Measurements from ENCODE around the gene SMIM15. TPM values are rescaled to one million over a fixed set of nuclear protein-coding genes. Genes with fewer than 3 reads are reported as not detected.

SMIM15 gene
- total RNA-seq, 2 experiments from 2014 or later = 46.2 to 50.5 TPM

- Mint-ChIP-seq H3K36me3 (no peaks in the 10 kb centered on the region), H3K4me3 (no peak overlapping the region), H3K27me3 (peaks cover 11% of the 10 kb centered on the region), H3K27ac (no peak overlapping the region), H3K4me1 (peaks cover 8% of the 10 kb centered on the region), H3K9me3 (no peaks in the 10 kb centered on the region)
- POLR2A ChIA-PET = no interaction called here
- no peak for DNase-seq
- no peak for ATAC-seq (ENCODE audit: low read depth)
Observed at GRCh38 chr5:61177716-61178115, 15.4 kb upstream of the SMIM15 start.

DNA sequence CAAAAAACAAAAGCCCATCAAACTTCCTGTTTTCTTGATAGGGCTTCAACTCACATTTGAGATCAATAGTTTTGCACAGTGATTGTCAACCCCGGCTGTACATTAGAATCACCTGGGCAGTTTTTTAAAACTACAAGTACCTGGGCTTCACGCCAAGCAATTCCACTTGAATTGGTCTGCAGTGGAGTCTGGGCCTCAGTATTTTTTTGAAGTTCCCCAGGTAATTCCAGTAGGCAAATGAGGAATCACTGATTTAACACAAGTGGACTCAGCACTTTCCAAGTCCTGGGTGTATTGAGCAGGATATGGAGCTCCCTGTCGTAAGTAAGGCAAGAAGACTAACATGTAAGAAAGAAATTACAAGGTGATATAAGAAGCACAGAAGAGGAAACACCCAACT, 14.8 kb upstream of the SMIM15 start:
- ATAC-seq (ENCODE audit: low read depth) (no peak), DNase-seq (no peak)
- Mint-ChIP-seq H3K4me1 (peaks cover 5% of the 10 kb centered on the region), H3K27me3 (peaks cover 11% of the 10 kb centered on the region), H3K4me3 (no peak overlapping the region), H3K9me3 (no peaks in the 10 kb centered on the region), H3K36me3 (no peaks in the 10 kb centered on the region), H3K27ac (no peak overlapping the region)
- POLR2A ChIA-PET = no interaction called here

DNA sequence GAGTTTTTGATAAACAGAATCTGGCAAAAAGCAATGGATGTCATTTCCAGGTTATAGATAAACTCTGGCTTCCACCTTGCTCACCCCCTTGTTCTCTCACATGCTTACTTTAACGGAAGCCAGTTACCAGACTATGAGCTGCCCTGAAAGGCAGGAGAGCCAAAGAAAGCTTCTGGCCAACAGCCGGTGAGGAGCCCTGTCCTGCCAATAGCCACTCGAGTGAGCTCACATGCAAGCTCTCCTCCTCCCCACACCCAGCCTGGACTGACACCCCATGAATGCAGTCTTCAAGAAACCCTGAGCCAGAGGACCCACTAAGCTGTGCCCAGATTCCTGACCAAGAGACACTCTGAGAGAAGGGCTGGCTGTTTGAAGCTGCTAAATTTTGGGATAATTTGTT, 14.4 kb upstream of the SMIM15 start:
- peaks cover 5% of the 10 kb centered on the region for H3K4me1 Mint-ChIP-seq
- no peak overlapping the region for H3K27ac Mint-ChIP-seq
- POLR2A ChIA-PET = no interaction called here
- H3K9me3 Mint-ChIP-seq = no peaks in the 10 kb centered on the region
- H3K27me3 Mint-ChIP-seq = peaks cover 11% of the 10 kb centered on the region
- no peak overlapping the region for H3K4me3 Mint-ChIP-seq
- H3K36me3 Mint-ChIP-seq = no peaks in the 10 kb centered on the region
- DNase-seq (no peak), ATAC-seq (ENCODE audit: low read depth) (no peak)

DNA sequence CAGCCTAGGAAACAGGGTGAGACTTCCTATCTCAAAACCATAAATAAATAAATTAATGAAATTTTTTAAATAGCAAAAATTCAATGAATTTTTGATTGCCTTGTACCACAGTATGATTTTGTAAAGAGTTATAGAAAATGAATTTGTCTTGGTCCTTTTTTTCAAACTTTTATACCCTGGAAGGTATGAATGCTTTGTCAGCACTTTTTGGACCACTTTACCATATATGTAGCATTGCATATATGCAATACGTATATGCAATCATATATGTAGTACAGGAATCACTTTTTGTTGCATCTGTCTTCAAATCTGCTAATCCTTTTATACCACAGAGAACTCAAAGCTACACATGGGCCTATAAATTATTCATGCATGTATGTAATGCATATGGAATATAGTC, 9.2 kb upstream of the SMIM15 start:
- DNase-seq = no peak
- peaks cover 7% of the 10 kb centered on the region for H3K27me3 Mint-ChIP-seq
- no peak for ATAC-seq (ENCODE audit: low read depth)
- POLR2A ChIA-PET = no interaction called here
- no peaks in the 10 kb centered on the region for H3K36me3 Mint-ChIP-seq
- no peak overlapping the region for H3K4me3 Mint-ChIP-seq
- no peaks in the 10 kb centered on the region for H3K9me3 Mint-ChIP-seq
- H3K27ac Mint-ChIP-seq = no peak overlapping the region
- H3K4me1 Mint-ChIP-seq = no peaks in the 10 kb centered on the region

GRCh38 chr5:61168951-61169350, 6.7 kb upstream of the SMIM15 start:
- H3K4me3 Mint-ChIP-seq = no peak overlapping the region
- no peaks in the 10 kb centered on the region for H3K4me1 Mint-ChIP-seq
- ATAC-seq (ENCODE audit: low read depth) = no peak
- POLR2A ChIA-PET = no interaction called here
- peaks cover 3% of the 10 kb centered on the region for H3K27me3 Mint-ChIP-seq
- no peaks in the 10 kb centered on the region for H3K9me3 Mint-ChIP-seq
- H3K27ac Mint-ChIP-seq = no peak overlapping the region
- DNase-seq = no peak
- H3K36me3 Mint-ChIP-seq = no peaks in the 10 kb centered on the region

- Mint-ChIP-seq H3K27me3 (no peaks in the 10 kb centered on the region), H3K4me1 (peaks cover 12% of the 10 kb centered on the region), H3K27ac (no peak overlapping the region), H3K36me3 (no peaks in the 10 kb centered on the region), H3K9me3 (no peaks in the 10 kb centered on the region), H3K4me3 (no peak overlapping the region)
- POLR2A ChIA-PET = no interaction called here
- ATAC-seq (ENCODE audit: low read depth) (no peak), DNase-seq (no peak)
Observed at GRCh38 chr5:61167382-61167781, 5.1 kb upstream of the SMIM15 start.

DNA sequence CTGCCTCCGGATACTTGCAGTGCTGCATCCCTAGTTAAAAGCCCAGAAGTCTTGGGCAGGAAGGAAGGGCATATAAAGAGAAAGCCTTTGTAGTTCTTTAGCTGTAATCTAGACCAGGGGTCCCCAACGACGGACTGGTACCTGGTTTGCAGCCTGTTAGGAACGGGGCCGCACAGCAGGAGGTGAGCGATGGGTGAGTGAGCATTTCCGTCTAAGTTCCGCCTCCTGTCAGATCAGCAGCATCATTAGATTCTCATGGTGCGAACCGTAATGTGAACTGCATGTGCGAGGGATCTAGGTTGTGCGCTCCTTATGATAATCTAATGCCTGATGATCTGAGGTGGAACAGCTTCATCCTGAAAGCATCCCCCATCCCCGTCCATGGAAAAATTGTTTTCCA, 1.6 kb upstream of the SMIM15 start:
- Mint-ChIP-seq H3K4me3 (no peak overlapping the region), H3K27ac (no peak overlapping the region), H3K4me1 (peaks cover 30% of the 10 kb centered on the region), H3K9me3 (no peaks in the 10 kb centered on the region), H3K36me3 (peaks cover 21% of the 10 kb centered on the region), H3K27me3 (no peaks in the 10 kb centered on the region)
- ATAC-seq (ENCODE audit: low read depth) = no peak
- POLR2A ChIA-PET = interaction anchor here (1.0 kb wide), 1 partner anchor 1240 kb away, joined by 3 read pairs; the partner anchor contains the start of gene DIMT1
- DNase-seq = no peak

GRCh38 chr5:61162832-61163567, 732 bp upstream of the SMIM15 start:
- peaks cover 33% of the 10 kb centered on the region for H3K4me1 Mint-ChIP-seq

GRCh38 chr5:61160497-61160896, 1.8 kb downstream of the SMIM15 start:
- Mint-ChIP-seq H3K27me3 (no peaks in the 10 kb centered on the region), H3K27ac (no peak overlapping the region), H3K4me1 (peaks cover 33% of the 10 kb centered on the region), H3K36me3 (peaks cover 41% of the 10 kb centered on the region), H3K9me3 (no peaks in the 10 kb centered on the region), H3K4me3 (peak overlapping the region; percentile 59)
- POLR2A ChIA-PET = no interaction called here
- DNase-seq = no peak
- no peak for ATAC-seq (ENCODE audit: low read depth)

More at GRCh38 chr5:61162832-61163567, 732 bp upstream of the SMIM15 start:
- no peaks in the 10 kb centered on the region for H3K27me3 Mint-ChIP-seq
- peak overlapping the region; percentile 96 for H3K4me3 Mint-ChIP-seq
- H3K9me3 Mint-ChIP-seq = no peaks in the 10 kb centered on the region
- ATAC-seq (ENCODE audit: low read depth) (no peak), DNase-seq (no peak)
- POLR2A ChIA-PET = interaction anchor here (1.0 to 1.5 kb wide), 2 partner anchors 168 to 1241 kb away, joined by 3 to 6 read pairs; partner anchors contain the start of gene DIMT1
- peaks cover 25% of the 10 kb centered on the region for H3K36me3 Mint-ChIP-seq
- H3K27ac Mint-ChIP-seq = peak overlapping the region; percentile 95

- no peak overlapping the region for H3K4me3 Mint-ChIP-seq
- no peaks in the 10 kb centered on the region for H3K27me3 Mint-ChIP-seq
- ATAC-seq (ENCODE audit: low read depth) (no peak), DNase-seq (no peak)
- peaks cover 47% of the 10 kb centered on the region for H3K36me3 Mint-ChIP-seq
- H3K9me3 Mint-ChIP-seq = no peaks in the 10 kb centered on the region
- H3K4me1 Mint-ChIP-seq = peaks cover 33% of the 10 kb centered on the region
- POLR2A ChIA-PET = no interaction called here
- H3K27ac Mint-ChIP-seq = no peak overlapping the region
Observed at GRCh38 chr5:61159836-61160235, 2.4 kb downstream of the SMIM15 start.

DNA sequence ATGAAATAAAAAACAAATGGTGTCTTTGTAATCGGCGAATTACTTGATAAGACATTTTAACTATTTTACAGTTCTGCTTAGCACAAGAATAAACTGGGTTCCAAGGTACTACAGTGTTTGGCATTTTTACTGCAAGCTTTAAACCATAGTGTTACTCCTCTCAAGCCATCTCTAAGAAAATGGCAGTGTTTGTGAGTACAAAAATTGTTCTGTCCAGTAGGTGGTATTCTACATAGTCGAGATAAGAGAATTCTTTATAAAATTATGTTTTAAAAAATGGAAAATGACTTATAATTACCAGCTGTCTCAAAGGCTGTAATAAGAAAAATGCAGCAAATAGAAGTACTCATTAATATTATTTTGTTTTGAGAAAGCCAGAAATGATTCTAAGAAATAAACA, 3.2 kb downstream of the SMIM15 start:
- H3K9me3 Mint-ChIP-seq = peaks cover 1% of the 10 kb centered on the region
- POLR2A ChIA-PET = interaction anchor here (0.6 kb wide), 1 partner anchor 1065 kb away, joined by 4 read pairs; no protein-coding TSS in a partner anchor

DNA sequence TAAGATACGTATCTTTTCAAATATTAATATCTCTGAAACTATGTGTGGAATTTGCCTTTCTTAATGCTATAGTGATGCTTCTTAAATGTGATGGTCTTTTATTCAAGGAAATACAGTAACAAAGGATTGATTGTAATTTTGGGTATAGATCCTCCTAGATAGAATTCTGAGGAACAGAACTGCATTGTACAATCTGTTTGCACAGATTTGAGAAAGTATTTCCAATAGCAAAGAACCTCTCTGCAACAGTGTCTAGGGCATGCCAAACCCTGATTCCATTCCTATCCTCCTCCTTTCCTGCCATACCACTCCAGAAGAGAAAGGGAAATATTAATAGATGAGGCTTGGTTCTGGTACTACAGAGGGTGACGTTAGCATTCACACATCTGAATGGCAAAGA, 10.4 kb downstream of the SMIM15 start:
- Mint-ChIP-seq H3K27me3 (no peaks in the 10 kb centered on the region), H3K36me3 (peaks cover 37% of the 10 kb centered on the region), H3K9me3 (peaks cover 7% of the 10 kb centered on the region), H3K4me3 (no peak overlapping the region), H3K4me1 (no peaks in the 10 kb centered on the region), H3K27ac (no peak overlapping the region)
- DNase-seq = no peak
- POLR2A ChIA-PET = no interaction called here
- ATAC-seq (ENCODE audit: low read depth) = no peak

More for the DNA sequence above, 3.2 kb downstream of the SMIM15 start:
- no peak for DNase-seq
- ATAC-seq (ENCODE audit: low read depth) = no peak
- peaks cover 55% of the 10 kb centered on the region for H3K36me3 Mint-ChIP-seq
- H3K4me3 Mint-ChIP-seq = no peak overlapping the region
- H3K27me3 Mint-ChIP-seq = no peaks in the 10 kb centered on the region
- H3K4me1 Mint-ChIP-seq = peaks cover 33% of the 10 kb centered on the region
- H3K27ac Mint-ChIP-seq = no peak overlapping the region

DNA sequence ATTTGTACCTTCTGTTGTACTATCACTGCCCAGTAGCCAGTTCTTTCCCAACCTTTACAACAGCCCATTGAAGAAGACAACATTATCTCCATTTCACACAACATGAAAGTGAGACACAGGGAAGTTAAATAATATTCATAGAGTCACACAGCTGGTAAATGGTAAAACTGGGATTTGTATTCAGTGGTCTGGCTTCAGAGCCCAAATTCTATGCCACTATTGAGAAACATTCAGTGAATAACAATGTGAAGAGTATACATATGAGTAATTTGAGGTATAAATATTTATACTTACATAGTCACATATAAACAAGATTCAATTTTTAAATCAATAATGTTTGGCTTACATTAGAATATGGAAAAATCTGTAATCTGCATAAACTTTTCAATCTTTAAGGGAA, 13.8 kb downstream of the SMIM15 start:
- H3K27ac Mint-ChIP-seq = no peak overlapping the region
- H3K9me3 Mint-ChIP-seq = peaks cover 14% of the 10 kb centered on the region
- H3K36me3 Mint-ChIP-seq = peaks cover 20% of the 10 kb centered on the region
- ATAC-seq (ENCODE audit: low read depth) (no peak), DNase-seq (no peak)
- POLR2A ChIA-PET = no interaction called here
- H3K27me3 Mint-ChIP-seq = no peaks in the 10 kb centered on the region
- no peaks in the 10 kb centered on the region for H3K4me1 Mint-ChIP-seq
- no peak overlapping the region for H3K4me3 Mint-ChIP-seq

GRCh38 chr5:61142811-61143210, 19.5 kb downstream of the SMIM15 start:
- Mint-ChIP-seq H3K4me3 (no peak overlapping the region), H3K4me1 (no peaks in the 10 kb centered on the region), H3K27me3 (no peaks in the 10 kb centered on the region), H3K36me3 (peaks cover 11% of the 10 kb centered on the region), H3K27ac (no peak overlapping the region), H3K9me3 (peaks cover 8% of the 10 kb centered on the region)
- DNase-seq = no peak
- POLR2A ChIA-PET = no interaction called here
- ATAC-seq (ENCODE audit: low read depth) = no peak

All from activated naive CD8-positive, alpha-beta T cell treated with anti-CD3 and anti-CD28 coated beads, Interleukin-2, amount 10 ng/mL, durations not matched to agents 7 days and 5 days (primary cell).